ENCODE measurements around the gene WDFY4. TPM values are rescaled to one million over a fixed set of nuclear protein-coding genes. Genes with fewer than 3 reads are reported as not detected.

WDFY4 gene
- total RNA-seq, 2 donors from 2014 or later, result 2.1 to 10.1 TPM

DNA sequence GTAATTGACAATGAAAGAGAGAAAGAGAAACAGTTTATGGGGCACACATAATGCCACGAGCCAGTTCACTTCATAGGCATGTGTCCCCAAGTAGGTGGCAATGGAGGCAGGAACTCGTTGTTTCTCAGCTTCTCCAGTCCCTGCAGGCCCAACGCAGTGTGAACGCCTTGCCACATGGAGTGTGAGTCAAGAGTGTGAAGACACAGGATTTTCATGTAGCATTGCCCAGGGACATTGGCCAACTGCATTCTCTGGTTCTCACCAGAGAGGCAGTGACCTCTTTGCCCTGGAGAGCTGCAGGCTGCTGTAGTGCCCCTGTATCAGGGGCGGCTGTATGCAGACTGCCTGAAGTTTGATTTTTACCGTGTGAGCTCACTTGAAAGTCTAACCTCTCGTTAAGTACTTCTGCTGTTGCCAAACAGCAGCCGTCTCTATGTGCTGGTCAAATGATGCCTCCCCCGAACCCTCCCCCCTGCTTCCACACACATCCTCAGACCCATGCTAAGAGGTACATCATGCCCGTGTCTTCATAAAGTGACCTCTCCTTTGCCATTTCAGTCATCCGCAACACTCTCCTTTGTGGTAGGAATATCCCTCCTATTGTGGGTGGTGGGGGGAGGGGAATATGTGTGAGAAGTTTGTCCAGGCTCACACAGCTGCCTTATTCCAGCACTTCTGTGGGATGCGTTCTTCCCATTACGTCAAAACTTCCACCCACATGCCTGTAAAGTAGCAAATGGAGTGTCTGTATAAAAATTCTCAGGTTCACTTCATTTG, 242.3 kb downstream of the WDFY4 start:
- H3K27me3 Mint-ChIP-seq, result peaks cover 18% of the 10 kb centered on the region
- no peak overlapping the region for H3K27ac Mint-ChIP-seq
- ATAC-seq (no peak), DNase-seq (no peak)
- no peaks in the 10 kb centered on the region for H3K36me3 Mint-ChIP-seq (ENCODE audit: low read depth)
- no peaks in the 10 kb centered on the region for H3K4me1 Mint-ChIP-seq
- no peak overlapping the region for H3K4me3 Mint-ChIP-seq
- H3K9me3 ChIP-seq (ENCODE audit: control insufficient read depth, low read length, poor library complexity, severe bottlenecking), result no peaks in the 10 kb centered on the region

DNA sequence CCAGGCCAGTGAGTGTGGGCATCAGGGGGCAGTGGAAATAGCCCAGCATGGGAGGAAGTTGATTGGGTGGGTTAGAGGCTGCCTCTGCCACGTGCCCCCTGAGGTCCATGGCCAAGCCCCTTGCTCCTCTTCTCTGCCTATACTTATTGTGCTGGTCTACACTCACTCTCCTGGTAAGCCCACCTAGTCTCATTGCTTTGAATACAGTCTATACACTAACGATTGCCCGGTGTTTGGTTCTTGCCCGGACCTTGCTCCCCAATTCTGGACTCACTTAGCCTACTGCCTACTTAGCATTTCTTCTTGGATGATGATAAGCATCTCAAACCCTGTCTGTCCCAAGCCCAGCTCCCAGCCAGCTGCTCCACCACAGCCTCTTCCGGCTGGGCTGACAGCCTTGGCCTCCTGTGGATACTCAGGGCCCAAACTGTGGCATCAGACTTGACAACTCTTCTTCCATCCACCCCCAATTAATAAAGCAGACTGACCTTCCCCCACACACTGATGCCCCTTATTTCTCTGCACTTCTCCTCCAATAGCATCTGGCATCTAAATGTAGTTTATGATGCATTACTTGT, 244.8 kb downstream of the WDFY4 start:
- DNase-seq (no peak), ATAC-seq (no peak)
- Mint-ChIP-seq H3K4me1 (no peaks in the 10 kb centered on the region), H3K4me3 (no peak overlapping the region), H3K27ac (no peak overlapping the region), H3K36me3 (ENCODE audit: low read depth) (no peaks in the 10 kb centered on the region), H3K27me3 (peaks cover 23% of the 10 kb centered on the region)
- no peaks in the 10 kb centered on the region for H3K9me3 ChIP-seq (ENCODE audit: control insufficient read depth, low read length, poor library complexity, severe bottlenecking)

DNA sequence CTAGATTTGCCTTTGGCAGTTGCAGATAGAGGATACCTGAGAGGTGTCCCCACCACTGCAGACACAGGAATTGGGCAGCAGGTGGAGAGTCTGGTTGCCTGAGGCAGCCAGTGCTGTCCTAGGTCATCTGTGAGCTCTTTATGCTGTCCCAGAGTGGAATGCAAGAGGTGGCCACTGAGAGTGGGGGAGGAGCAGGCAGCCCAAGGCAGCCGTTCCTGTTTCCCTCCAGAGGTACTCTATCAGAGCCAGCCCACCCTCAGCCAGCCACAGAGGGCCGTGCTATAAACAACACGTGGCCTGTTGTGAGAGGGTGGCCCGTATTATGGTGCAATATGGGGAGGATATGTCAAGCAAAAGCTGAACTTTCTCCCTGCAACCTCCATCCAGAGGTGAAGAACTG, 246.5 kb downstream of the WDFY4 start:
- H3K4me1 Mint-ChIP-seq, result no peaks in the 10 kb centered on the region
- DNase-seq (no peak), ATAC-seq (no peak)
- H3K4me3 Mint-ChIP-seq, result no peak overlapping the region
- H3K27ac Mint-ChIP-seq, result no peak overlapping the region
- H3K36me3 Mint-ChIP-seq (ENCODE audit: low read depth), result no peaks in the 10 kb centered on the region
- H3K9me3 ChIP-seq (ENCODE audit: control insufficient read depth, low read length, poor library complexity, severe bottlenecking), result no peaks in the 10 kb centered on the region
- H3K27me3 Mint-ChIP-seq, result peaks cover 24% of the 10 kb centered on the region

DNA sequence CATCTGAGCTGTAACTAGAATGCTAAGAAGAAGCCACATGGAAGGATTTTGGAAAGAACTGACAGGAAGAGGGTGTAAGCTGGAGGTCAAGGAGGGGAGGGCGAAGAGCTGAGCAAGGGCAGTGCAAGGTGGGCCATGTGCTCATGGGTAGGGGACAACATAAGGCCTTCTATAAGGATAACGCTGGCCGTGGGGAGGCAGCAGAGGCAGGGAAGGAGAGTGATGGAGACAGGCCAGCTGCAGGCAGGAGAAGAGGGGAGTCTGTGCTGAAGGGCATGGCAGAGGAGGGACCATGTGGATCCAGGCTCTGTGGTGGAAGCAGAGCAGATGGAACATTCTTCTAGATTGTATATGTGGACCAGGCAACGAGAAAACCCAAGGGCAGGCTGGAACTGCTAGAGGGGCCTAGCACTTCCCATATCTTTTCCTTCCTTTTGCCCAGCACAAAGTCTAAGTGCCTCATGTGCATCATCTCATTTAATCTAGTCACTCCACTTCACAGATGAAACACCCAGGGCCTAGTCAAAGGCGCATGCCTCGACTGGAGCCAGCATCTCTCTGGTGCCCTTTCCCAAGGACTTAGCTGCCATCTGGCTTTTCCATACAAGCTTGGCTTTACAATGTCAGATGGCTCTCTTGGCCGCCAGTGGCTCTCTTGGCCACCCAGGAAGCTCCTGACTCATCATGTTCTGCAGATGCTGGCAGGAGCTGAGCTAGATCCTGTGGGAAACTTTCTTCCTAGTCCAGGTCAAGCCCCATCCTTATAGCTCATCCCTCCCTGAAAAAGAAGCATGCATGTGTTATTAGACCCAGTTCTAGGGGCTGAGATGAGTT, 248.4 kb downstream of the WDFY4 start:
- H3K9me3 ChIP-seq (ENCODE audit: control insufficient read depth, low read length, poor library complexity, severe bottlenecking), result no peaks in the 10 kb centered on the region

DNA sequence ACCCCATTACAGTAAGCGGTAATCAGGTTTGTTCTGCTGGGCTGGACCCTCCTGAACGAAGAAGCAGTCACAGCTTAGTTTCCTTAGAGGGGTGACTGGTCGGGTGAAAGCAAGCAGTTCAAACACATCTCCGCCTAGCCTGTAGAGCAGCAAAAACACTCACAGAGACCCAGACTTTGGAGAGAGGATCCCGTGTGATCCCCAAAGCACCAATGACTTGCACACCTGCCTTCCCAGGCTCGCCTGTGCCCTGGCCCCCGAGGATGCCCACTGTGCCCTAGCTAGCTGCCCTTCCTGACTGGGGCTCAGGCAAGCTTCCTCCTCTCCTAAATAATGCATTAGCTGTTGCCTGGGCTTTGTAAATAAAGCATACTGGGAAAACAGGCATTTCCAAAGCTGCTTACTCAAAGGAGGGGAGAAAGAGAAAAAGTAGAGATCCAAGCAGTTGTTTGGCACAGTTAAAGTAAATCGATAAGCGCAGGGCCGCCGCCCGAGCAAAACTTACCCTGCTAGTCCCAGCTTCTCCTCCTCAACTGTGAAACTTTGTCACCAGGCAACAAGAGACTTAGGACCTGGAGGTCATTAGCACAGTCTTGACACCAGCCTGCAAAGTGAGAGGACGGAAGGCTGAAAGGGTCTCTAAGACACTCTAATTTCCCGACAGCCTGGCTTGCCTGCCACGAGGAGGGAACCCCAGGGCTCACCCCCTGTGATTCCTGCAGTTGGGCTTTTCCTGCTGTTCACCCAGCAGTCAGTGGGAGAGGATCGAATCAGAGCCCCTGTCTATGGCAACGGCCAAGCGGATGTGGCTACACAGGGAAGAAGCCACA, 250.2 kb downstream of the WDFY4 start:
- Mint-ChIP-seq H3K27me3 (peaks cover 16% of the 10 kb centered on the region), H3K4me1 (no peaks in the 10 kb centered on the region), H3K27ac (no peak overlapping the region), H3K4me3 (no peak overlapping the region), H3K36me3 (ENCODE audit: low read depth) (no peaks in the 10 kb centered on the region)
- ATAC-seq (no peak), DNase-seq (no peak)
- no peaks in the 10 kb centered on the region for H3K9me3 ChIP-seq (ENCODE audit: control insufficient read depth, low read length, poor library complexity, severe bottlenecking)

More for the DNA sequence above, 248.4 kb downstream of the WDFY4 start:
- Mint-ChIP-seq H3K27me3 (peaks cover 20% of the 10 kb centered on the region), H3K36me3 (ENCODE audit: low read depth) (no peaks in the 10 kb centered on the region), H3K27ac (peak overlapping the region; percentile 1), H3K4me3 (no peak overlapping the region), H3K4me1 (no peaks in the 10 kb centered on the region)
- no peak for DNase-seq
- no peak for ATAC-seq

DNA sequence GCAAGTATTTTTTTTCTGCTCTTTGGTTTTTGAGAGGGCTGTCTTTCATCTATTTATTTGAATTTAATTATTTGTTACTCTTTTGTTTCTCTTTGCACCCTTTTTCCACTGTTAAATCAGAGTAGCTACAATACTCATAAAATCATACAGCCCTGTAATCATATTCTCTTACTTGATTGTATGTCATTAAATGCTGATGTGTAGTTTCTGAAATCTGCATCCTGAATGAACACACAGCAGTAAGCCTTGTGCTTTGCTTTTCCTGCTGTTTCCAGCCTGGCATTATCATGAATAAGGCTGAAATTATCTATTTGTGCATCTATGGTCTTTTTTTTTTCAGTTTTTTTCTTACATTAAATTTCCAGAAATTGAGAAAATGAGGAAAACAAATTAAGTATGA, 250.9 kb downstream of the WDFY4 start:
- Mint-ChIP-seq H3K27ac (no peak overlapping the region), H3K4me1 (peaks cover 3% of the 10 kb centered on the region), H3K27me3 (peaks cover 18% of the 10 kb centered on the region), H3K36me3 (ENCODE audit: low read depth) (no peaks in the 10 kb centered on the region), H3K4me3 (no peak overlapping the region)
- no peaks in the 10 kb centered on the region for H3K9me3 ChIP-seq (ENCODE audit: control insufficient read depth, low read length, poor library complexity, severe bottlenecking)
- ATAC-seq (no peak), DNase-seq (no peak)

DNA sequence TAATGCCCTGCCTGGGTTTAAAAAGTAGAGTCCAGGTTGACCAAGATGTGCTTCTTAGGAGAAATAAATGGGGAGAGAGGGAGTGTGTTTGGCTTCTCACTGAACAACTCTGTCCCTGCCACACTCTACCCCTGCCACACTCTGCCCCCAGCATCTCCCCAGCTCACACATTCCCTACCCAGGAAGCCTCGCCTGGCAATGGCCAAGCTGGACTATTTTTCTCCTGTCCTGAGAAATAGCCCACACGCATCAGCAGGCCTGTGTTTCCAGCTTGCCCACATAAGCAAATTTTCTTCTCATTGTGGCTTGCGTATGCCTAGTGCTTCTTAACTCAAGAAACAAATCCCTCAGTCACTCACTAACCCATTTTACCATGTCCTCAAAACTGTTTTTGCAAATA, 253.1 kb downstream of the WDFY4 start:
- Mint-ChIP-seq H3K27me3 (peaks cover 23% of the 10 kb centered on the region), H3K4me3 (no peak overlapping the region), H3K4me1 (peaks cover 3% of the 10 kb centered on the region), H3K27ac (no peak overlapping the region), H3K36me3 (ENCODE audit: low read depth) (no peaks in the 10 kb centered on the region)
- DNase-seq, result no peak
- no peak for ATAC-seq
- no peaks in the 10 kb centered on the region for H3K9me3 ChIP-seq (ENCODE audit: control insufficient read depth, low read length, poor library complexity, severe bottlenecking)

DNA sequence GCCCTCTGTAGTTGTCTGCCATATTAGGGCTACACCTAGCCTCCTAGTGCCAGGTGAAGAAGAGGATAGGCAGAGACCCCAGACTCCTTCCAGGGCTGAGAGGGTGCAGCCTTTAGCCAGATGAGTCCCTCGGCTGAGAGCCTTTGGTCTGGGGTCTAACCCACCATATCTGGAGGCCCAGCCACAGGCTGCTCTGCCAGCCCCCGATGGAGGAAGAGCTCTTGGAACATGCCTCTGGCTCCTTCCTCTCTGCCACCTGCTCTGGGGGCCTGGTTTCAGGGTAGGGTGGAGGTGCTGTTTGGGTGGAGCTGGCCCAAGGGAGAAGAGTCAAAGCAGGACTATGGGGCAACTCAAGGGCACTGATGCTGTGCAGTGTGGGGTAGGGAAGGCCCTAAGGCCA, 253.6 kb downstream of the WDFY4 start:
- DNase-seq (no peak), ATAC-seq (no peak)
- no peaks in the 10 kb centered on the region for H3K9me3 ChIP-seq (ENCODE audit: control insufficient read depth, low read length, poor library complexity, severe bottlenecking)
- peaks cover 3% of the 10 kb centered on the region for H3K4me1 Mint-ChIP-seq
- H3K4me3 Mint-ChIP-seq, result no peak overlapping the region
- H3K27me3 Mint-ChIP-seq, result peaks cover 23% of the 10 kb centered on the region
- H3K27ac Mint-ChIP-seq, result no peak overlapping the region
- no peaks in the 10 kb centered on the region for H3K36me3 Mint-ChIP-seq (ENCODE audit: low read depth)

DNA sequence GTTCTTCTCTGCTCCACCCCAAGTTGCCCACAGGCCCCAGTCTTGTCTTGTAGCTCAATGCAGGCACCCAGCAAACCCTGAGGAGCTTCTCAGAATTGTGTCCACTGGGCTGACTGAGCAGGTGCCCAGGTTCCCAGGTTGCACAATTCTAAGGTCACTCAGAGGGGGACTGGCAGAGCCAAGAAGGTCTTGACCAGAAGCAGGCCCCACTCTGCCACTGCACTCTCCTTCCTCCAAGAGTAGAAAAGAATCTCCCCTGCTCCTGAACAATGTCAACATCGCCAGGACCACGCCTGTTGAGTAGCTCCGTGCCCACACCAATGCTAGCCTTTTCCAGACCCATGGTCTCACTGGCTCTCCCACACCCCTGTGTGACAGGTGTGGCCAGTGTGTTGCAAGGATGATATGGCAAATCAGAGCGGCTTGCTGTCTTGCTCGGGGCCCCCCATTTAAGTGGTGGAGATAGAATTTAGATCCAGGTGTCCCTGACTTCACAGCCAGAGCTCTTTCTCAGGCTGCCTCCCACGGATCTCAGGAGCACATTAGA, 254.4 kb downstream of the WDFY4 start:
- no peak overlapping the region for H3K4me3 Mint-ChIP-seq
- no peaks in the 10 kb centered on the region for H3K36me3 Mint-ChIP-seq (ENCODE audit: low read depth)
- DNase-seq (no peak), ATAC-seq (no peak)
- H3K27me3 Mint-ChIP-seq, result peaks cover 21% of the 10 kb centered on the region
- H3K27ac Mint-ChIP-seq, result no peak overlapping the region
- H3K4me1 Mint-ChIP-seq, result peaks cover 3% of the 10 kb centered on the region
- no peaks in the 10 kb centered on the region for H3K9me3 ChIP-seq (ENCODE audit: control insufficient read depth, low read length, poor library complexity, severe bottlenecking)

DNA sequence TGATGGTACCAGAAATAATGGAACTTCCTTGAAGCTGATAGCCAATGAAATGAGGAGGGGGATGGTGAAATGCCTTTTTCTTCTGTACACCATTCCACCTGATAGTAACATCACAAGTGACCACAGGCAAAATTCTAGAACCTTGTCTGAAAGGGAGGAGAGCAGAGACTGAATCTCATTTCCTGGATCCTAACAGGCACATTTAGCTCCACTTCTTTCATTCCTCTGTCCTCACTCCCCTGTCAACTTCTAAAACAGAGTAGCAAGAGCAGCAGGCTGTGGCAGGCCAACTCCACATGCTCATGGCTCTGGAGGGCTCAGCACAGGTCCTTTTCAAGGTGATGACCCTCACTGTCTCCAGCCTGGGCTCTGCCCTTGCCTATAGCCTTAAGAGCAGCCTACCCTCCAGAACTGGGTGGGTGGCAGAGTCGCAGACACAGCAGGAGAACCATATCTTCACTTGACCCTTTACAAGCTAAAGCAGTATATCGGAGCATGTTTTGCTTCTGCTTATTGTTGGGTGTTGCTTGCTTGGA, 255.2 kb downstream of the WDFY4 start, which contains the start of gene LRRC18:
TSS of gene LRRC18 (minus strand) at position 51 of the 536 bp plus-strand sequence. CDS start 25,685 bp downstream, outside the sequence.
- no peaks in the 10 kb centered on the region for H3K9me3 ChIP-seq (ENCODE audit: control insufficient read depth, low read length, poor library complexity, severe bottlenecking)
- H3K27ac Mint-ChIP-seq, result no peak within 1 kb of the TSS
- no peak for DNase-seq

DNA sequence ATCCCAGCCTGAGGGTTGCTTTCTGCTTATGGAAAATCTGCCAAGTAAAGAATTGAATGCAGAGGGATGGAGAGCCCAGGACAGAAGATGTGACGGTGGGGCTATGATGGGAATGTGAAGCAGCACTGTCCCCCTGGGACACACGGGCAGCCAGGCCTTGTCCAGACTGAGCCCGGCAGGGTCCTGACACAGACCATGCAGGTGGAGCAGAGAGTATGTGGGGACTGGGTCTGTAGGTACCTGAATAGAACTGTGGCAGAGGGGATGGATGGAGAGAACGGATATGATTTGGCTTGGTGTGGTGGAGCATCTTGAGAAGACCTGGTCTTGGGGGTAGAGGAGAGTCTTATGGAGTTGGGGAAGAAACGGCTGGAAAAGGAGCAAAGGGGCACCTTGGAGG, 255.7 kb downstream of the WDFY4 start:
- DNase-seq, result no peak

More for the DNA sequence above, 255.2 kb downstream of the WDFY4 start, which contains the start of gene LRRC18:
- Mint-ChIP-seq H3K4me1 (peaks cover 3% of the 10 kb centered on the region), H3K4me3 (no peak within 1 kb of the TSS), H3K36me3 (ENCODE audit: low read depth) (no peaks in the 10 kb centered on the region), H3K27me3 (peaks cover 20% of the 10 kb centered on the region)
- no peak for ATAC-seq

DNA sequence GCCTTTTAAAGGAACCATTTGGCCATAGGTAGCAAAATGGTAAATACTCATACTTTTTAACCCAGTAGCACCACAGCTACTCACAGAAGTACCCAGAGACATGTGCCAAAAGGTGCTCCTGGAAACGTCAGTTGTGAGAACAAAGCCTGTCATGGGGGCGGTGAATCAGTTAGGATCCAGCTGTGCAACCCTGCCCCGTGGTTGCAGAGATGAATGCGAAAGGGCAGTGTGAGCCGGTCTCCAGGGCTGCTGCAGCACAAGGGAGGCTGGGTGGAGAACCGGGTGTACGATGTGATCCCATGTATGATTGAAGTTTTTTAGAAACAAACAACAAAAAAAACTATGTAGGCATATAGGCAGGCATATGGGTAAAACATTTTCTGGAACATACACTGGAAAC, 256.3 kb downstream of the WDFY4 start:
- no peaks in the 10 kb centered on the region for H3K9me3 ChIP-seq (ENCODE audit: control insufficient read depth, low read length, poor library complexity, severe bottlenecking)
- Mint-ChIP-seq H3K4me1 (peaks cover 3% of the 10 kb centered on the region), H3K36me3 (ENCODE audit: low read depth) (no peaks in the 10 kb centered on the region), H3K27me3 (peaks cover 25% of the 10 kb centered on the region), H3K4me3 (no peak overlapping the region), H3K27ac (no peak overlapping the region)
- no peak for ATAC-seq
- no peak for DNase-seq

More for the DNA sequence above, 255.7 kb downstream of the WDFY4 start:
- Mint-ChIP-seq H3K4me3 (no peak overlapping the region), H3K27ac (no peak overlapping the region), H3K36me3 (ENCODE audit: low read depth) (no peaks in the 10 kb centered on the region), H3K27me3 (peaks cover 20% of the 10 kb centered on the region), H3K4me1 (peaks cover 3% of the 10 kb centered on the region)
- H3K9me3 ChIP-seq (ENCODE audit: control insufficient read depth, low read length, poor library complexity, severe bottlenecking), result no peaks in the 10 kb centered on the region
- ATAC-seq, result no peak
